ENCODE data around the gene MARK3. TPM values are rescaled to one million over a fixed set of nuclear protein-coding genes. Genes with fewer than 3 reads are reported as not detected.

Gene MARK3
- total and polyA plus RNA-seq, 2 of the 13 experiments (the other 11 are each of a cell fraction or from before 2014, with no cell fraction given), result 47.7 to 56.6 TPM

DNA sequence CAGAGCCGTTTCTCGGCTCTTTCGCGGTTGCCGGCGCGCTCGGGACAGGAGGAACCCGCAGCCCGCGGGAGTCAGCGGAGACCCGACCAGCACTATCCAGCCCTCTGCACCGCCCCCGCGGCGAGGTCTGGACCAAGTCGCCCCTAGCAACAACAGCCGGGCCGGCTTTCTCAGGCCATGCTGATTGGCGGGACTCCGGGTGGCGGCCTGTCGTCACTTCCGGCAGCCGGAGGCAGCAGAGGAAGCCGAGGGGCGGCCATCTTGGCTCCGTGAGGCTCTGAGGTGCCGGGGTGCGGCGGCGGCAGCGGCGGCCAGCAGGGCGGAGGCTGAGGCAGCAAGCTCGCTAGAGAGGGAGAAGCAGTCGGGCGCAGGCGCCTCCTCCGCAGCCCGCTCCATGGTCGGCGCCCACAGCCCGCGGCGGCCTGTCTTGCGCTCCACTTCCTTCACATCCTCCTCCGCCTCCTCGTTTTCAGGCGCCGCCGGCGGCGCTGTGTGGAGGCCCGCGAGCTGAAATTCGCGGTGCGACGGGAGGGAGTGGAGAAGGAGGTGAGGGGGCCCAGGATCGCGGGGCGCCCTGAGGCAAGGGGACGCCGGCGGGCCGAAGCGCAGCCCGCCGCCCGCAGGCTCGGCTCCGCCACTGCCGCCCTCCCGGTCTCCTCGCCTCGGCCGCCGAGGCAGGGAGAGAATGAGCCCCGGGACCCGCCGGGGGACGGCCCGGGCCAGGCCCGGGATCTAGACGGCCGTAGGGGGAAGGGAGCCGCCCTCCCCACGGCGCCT lies at the start of gene MARK3 (continued):
- TF ChIP-seq, protein P1, sequence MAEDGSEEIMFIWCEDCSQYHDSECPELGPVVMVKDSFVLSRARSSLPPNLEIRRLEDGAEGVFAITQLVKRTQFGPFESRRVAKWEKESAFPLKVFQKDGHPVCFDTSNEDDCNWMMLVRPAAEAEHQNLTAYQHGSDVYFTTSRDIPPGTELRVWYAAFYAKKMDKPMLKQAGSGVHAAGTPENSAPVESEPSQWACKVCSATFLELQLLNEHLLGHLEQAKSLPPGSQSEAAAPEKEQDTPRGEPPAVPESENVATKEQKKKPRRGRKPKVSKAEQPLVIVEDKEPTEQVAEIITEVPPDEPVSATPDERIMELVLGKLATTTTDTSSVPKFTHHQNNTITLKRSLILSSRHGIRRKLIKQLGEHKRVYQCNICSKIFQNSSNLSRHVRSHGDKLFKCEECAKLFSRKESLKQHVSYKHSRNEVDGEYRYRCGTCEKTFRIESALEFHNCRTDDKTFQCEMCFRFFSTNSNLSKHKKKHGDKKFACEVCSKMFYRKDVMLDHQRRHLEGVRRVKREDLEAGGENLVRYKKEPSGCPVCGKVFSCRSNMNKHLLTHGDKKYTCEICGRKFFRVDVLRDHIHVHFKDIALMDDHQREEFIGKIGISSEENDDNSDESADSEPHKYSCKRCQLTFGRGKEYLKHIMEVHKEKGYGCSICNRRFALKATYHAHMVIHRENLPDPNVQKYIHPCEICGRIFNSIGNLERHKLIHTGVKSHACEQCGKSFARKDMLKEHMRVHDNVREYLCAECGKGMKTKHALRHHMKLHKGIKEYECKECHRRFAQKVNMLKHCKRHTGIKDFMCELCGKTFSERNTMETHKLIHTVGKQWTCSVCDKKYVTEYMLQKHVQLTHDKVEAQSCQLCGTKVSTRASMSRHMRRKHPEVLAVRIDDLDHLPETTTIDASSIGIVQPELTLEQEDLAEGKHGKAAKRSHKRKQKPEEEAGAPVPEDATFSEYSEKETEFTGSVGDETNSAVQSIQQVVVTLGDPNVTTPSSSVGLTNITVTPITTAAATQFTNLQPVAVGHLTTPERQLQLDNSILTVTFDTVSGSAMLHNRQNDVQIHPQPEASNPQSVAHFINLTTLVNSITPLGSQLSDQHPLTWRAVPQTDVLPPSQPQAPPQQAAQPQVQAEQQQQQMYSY (CRISPR knock-in tag; IDR thresholded peaks at IDR 0.05), result 0 out of 2 replicates have a peak, but pooled peaks have one; percentile 40
- TF ChIP-seq ZSCAN20 (CRISPR knock-in tag; IDR thresholded peaks at IDR 0.05; ENCODE audit: borderline replicate concordance) (no peak), ZBTB42 (CRISPR knock-in tag; IDR thresholded peaks at IDR 0.05) (no peak), ETV6 (CRISPR knock-in tag; conservative IDR thresholded peaks at IDR 0.05) (0 out of 2 replicates have a peak, but pooled peaks have one; percentile 14), TRIM24 (CRISPR knock-in tag; IDR thresholded peaks at IDR 0.05) (no peak), ETV5 (CRISPR knock-in tag; IDR thresholded peaks at IDR 0.05; ENCODE audit: borderline replicate concordance) (peak; percentile 76; the same call in 1 of the 2 replicates), MTF2 (CRISPR knock-in tag; IDR thresholded peaks at IDR 0.05; ENCODE audit: borderline replicate concordance) (no peak), ZBTB38 (CRISPR knock-in tag; IDR thresholded peaks at IDR 0.05) (0 out of 2 replicates have a peak, but pooled peaks have one; percentile 60), ZNF263 (CRISPR knock-in tag; IDR thresholded peaks at IDR 0.05) (no peak)
- TF ChIP-seq, protein P2, sequence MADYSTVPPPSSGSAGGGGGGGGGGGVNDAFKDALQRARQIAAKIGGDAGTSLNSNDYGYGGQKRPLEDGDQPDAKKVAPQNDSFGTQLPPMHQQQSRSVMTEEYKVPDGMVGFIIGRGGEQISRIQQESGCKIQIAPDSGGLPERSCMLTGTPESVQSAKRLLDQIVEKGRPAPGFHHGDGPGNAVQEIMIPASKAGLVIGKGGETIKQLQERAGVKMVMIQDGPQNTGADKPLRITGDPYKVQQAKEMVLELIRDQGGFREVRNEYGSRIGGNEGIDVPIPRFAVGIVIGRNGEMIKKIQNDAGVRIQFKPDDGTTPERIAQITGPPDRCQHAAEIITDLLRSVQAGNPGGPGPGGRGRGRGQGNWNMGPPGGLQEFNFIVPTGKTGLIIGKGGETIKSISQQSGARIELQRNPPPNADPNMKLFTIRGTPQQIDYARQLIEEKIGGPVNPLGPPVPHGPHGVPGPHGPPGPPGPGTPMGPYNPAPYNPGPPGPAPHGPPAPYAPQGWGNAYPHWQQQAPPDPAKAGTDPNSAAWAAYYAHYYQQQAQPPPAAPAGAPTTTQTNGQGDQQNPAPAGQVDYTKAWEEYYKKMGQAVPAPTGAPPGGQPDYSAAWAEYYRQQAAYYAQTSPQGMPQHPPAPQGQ (CRISPR knock-in tag; IDR thresholded peaks at IDR 0.05; ENCODE audit: borderline replicate concordance), result no peak
- TF ChIP-seq, protein P3, sequence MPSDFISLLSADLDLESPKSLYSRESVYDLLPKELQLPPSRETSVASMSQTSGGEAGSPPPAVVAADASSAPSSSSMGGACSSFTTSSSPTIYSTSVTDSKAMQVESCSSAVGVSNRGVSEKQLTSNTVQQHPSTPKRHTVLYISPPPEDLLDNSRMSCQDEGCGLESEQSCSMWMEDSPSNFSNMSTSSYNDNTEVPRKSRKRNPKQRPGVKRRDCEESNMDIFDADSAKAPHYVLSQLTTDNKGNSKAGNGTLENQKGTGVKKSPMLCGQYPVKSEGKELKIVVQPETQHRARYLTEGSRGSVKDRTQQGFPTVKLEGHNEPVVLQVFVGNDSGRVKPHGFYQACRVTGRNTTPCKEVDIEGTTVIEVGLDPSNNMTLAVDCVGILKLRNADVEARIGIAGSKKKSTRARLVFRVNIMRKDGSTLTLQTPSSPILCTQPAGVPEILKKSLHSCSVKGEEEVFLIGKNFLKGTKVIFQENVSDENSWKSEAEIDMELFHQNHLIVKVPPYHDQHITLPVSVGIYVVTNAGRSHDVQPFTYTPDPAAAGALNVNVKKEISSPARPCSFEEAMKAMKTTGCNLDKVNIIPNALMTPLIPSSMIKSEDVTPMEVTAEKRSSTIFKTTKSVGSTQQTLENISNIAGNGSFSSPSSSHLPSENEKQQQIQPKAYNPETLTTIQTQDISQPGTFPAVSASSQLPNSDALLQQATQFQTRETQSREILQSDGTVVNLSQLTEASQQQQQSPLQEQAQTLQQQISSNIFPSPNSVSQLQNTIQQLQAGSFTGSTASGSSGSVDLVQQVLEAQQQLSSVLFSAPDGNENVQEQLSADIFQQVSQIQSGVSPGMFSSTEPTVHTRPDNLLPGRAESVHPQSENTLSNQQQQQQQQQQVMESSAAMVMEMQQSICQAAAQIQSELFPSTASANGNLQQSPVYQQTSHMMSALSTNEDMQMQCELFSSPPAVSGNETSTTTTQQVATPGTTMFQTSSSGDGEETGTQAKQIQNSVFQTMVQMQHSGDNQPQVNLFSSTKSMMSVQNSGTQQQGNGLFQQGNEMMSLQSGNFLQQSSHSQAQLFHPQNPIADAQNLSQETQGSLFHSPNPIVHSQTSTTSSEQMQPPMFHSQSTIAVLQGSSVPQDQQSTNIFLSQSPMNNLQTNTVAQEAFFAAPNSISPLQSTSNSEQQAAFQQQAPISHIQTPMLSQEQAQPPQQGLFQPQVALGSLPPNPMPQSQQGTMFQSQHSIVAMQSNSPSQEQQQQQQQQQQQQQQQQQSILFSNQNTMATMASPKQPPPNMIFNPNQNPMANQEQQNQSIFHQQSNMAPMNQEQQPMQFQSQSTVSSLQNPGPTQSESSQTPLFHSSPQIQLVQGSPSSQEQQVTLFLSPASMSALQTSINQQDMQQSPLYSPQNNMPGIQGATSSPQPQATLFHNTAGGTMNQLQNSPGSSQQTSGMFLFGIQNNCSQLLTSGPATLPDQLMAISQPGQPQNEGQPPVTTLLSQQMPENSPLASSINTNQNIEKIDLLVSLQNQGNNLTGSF (CRISPR knock-in tag; IDR thresholded peaks at IDR 0.05), result no peak
- TF ChIP-seq, protein P4, sequence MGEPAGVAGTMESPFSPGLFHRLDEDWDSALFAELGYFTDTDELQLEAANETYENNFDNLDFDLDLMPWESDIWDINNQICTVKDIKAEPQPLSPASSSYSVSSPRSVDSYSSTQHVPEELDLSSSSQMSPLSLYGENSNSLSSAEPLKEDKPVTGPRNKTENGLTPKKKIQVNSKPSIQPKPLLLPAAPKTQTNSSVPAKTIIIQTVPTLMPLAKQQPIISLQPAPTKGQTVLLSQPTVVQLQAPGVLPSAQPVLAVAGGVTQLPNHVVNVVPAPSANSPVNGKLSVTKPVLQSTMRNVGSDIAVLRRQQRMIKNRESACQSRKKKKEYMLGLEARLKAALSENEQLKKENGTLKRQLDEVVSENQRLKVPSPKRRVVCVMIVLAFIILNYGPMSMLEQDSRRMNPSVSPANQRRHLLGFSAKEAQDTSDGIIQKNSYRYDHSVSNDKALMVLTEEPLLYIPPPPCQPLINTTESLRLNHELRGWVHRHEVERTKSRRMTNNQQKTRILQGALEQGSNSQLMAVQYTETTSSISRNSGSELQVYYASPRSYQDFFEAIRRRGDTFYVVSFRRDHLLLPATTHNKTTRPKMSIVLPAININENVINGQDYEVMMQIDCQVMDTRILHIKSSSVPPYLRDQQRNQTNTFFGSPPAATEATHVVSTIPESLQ (CRISPR knock-in tag; conservative IDR thresholded peaks at IDR 0.05), result no peak
- TF ChIP-seq, protein P5, sequence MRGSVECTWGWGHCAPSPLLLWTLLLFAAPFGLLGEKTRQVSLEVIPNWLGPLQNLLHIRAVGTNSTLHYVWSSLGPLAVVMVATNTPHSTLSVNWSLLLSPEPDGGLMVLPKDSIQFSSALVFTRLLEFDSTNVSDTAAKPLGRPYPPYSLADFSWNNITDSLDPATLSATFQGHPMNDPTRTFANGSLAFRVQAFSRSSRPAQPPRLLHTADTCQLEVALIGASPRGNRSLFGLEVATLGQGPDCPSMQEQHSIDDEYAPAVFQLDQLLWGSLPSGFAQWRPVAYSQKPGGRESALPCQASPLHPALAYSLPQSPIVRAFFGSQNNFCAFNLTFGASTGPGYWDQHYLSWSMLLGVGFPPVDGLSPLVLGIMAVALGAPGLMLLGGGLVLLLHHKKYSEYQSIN (CRISPR knock-in tag; IDR thresholded peaks at IDR 0.05; ENCODE audit: borderline replicate concordance), result no peak
